Activated T-helper 1 cell treated with anti-CD3 and anti-CD28 coated beads, Interleukin-2, amount 50 U/mL, for 16 hours (primary cell): ENCODE results near the gene PRKD2.

ENCODE experiments used
- DNase-seq, 2 donors: peaks; one replicate each; pipeline ENCODE4 v3.0.0-alpha.2; 2020; ENCODE audit warnings: low read depth in 1 of 2, low spot score in 1 of 2

The PRKD2 gene

GRCh38 chr19:46742926-46743480 lies 26.1 kb upstream of the PRKD2 start:
- DNase-seq: no peak

- DNase-seq: no peak
These were observed 24.5 kb upstream of the PRKD2 start for GRCh38 chr19:46741447-46741846.

GRCh38 chr19:46739290-46739771 lies 22.4 kb upstream of the PRKD2 start:
- no peak for DNase-seq

- no peak for DNase-seq
These were observed 20.9 kb upstream of the PRKD2 start for GRCh38 chr19:46737761-46738171.

- no peak for DNase-seq
These were observed 20.4 kb upstream of the PRKD2 start for GRCh38 chr19:46737298-46737654.

GRCh38 chr19:46736531-46737297 lies 19.8 kb upstream of the PRKD2 start:
- DNase-seq: no peak

GRCh38 chr19:46733690-46734292 lies 16.9 kb upstream of the PRKD2 start:
- DNase-seq: no peak

- no peak for DNase-seq
These were observed 16.2 kb upstream of the PRKD2 start for GRCh38 chr19:46732966-46733689.

- DNase-seq: no peak
These were observed 15.4 kb upstream of the PRKD2 start for GRCh38 chr19:46732172-46732938.

- no peak for DNase-seq
These were observed 14.7 kb upstream of the PRKD2 start for GRCh38 chr19:46731584-46731983.

GRCh38 chr19:46731007-46731501 lies 14.1 kb upstream of the PRKD2 start:
- no peak for DNase-seq

- DNase-seq: no peak
These were observed 13.7 kb upstream of the PRKD2 start for GRCh38 chr19:46730595-46730994.

GRCh38 chr19:46730187-46730586 lies 13.3 kb upstream of the PRKD2 start:
- DNase-seq: no peak

GRCh38 chr19:46729696-46730095 lies 12.8 kb upstream of the PRKD2 start:
- DNase-seq: no peak

GRCh38 chr19:46728693-46729339 lies 11.9 kb upstream of the PRKD2 start:
- peak; percentile 72 to 75 for DNase-seq

- no peak for DNase-seq
These were observed 11.3 kb upstream of the PRKD2 start for GRCh38 chr19:46728208-46728607.

GRCh38 chr19:46727757-46728156 lies 10.8 kb upstream of the PRKD2 start:
- DNase-seq: no peak

GRCh38 chr19:46726971-46727501 lies 10.1 kb upstream of the PRKD2 start:
- no peak for DNase-seq

GRCh38 chr19:46726551-46726950 lies 9.6 kb upstream of the PRKD2 start:
- no peak for DNase-seq

GRCh38 chr19:46725859-46726393 lies 9.0 kb upstream of the PRKD2 start:
- no peak for DNase-seq
